ENCODE results near the gene RBCK1.

RBCK1 gene

GRCh38 chr20:407953-408842, at the start of gene RBCK1:
Gene RBCK1 (plus strand): TSS chr20:408299. CDS start chr20:408758, 459 bp downstream.
- peak within 1 kb of the TSS; percentile 86 for H3K4me3 ChIP-seq (ENCODE audit: low read length)
- no peak for TF ChIP-seq ZNF274 (IDR thresholded peaks at IDR 0.05; ENCODE audit: low read depth, low read length)

GRCh38 chr20:358891-359555, 49.1 kb upstream of the RBCK1 start:
- H3K4me3 ChIP-seq (ENCODE audit: low read length) = no peak overlapping the region
- TF ChIP-seq ZNF274 (IDR thresholded peaks at IDR 0.05; ENCODE audit: low read depth, low read length) = no peak

GRCh38 chr20:361561-361960, 46.5 kb upstream of the RBCK1 start:
- TF ChIP-seq ZNF274 (IDR thresholded peaks at IDR 0.05; ENCODE audit: low read depth, low read length) = no peak
- no peak overlapping the region for H3K4me3 ChIP-seq (ENCODE audit: low read length)

DNA sequence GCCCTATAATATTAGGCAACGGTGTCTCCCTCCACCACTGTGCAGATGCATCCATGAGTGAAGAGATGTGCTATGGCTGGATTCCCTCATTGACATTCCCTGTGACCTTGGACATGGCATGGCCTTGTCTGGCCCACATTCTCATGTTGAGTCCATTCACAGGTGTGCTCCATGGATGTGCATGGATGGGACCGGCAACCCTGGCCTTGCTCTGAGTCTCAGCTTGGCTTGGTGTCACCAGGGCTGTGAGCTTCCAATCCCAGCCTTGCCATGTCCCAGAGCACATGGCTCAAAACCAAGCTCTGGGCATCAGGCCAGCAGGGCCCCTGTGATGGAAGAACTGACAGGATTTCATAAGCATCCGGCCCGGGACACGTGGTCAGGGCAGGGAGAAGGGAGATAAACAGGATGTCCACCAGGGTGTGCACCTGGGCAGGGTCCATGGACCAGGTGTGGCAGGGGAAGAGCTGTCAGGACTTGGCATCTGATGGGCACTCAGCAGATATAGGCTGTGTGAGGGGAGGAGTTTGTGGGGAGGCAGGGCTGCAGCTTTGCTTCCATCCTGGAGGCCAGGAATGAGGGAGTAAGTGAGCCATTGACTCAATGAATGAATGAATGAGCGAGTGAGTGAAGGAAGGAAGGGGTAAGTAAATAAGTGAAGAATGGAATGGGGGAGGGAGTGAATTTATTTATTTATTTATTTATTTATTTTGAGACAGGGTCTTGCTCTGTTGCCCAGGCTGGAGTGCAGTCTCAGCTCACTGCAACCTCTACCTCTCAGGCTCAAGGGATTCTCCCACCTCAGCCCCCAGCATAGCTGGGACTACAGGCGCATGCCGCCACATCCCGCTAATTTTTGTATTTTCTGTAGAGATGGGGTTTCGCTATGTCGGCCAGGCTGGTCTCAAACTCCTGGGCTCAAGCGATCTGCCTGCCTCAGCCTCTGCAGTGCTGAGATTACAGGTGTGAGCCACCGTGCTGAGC, 45.5 kb upstream of the RBCK1 start:
- H3K4me3 ChIP-seq (ENCODE audit: low read length) = no peak overlapping the region
- TF ChIP-seq ZNF274 (IDR thresholded peaks at IDR 0.05; ENCODE audit: low read depth, low read length) = no peak

DNA sequence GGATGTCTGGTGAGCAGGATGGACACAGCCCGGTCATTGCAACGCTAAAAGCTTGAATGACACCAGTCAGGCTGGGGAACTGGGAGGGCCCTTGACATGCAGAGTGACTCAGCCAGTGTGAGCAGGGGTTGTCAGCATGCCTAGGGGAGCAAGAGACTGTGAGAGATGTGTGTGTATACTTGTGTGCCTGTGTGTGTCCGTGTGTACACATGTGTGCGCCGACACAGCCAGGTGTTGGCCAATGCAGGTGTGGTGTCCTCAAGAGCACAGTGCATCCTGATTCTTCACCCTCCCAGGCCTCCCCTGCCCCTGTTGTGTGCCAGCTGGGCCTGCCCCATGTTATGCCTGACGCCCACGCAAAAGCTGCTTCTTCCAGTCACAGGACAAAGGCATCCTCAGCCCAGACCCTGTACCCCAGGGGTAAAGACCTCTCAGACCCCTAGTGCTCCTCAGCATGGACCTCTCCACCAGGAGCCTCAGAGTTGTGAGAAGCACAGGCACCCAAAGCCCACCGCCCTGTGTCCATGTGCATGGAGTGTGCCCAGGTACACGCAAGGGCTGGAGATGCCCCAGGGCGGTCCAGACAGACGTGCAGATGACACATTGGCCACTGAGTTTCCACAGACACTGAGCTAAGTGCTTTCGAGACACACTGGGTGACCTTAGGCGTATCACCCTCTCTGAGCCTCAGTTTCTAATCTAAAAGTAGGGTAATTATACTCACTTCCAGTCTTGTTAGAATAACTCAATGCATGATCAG, 44.6 kb upstream of the RBCK1 start:
- no peak for TF ChIP-seq ZNF274 (IDR thresholded peaks at IDR 0.05; ENCODE audit: low read depth, low read length)
- no peak overlapping the region for H3K4me3 ChIP-seq (ENCODE audit: low read length)

DNA sequence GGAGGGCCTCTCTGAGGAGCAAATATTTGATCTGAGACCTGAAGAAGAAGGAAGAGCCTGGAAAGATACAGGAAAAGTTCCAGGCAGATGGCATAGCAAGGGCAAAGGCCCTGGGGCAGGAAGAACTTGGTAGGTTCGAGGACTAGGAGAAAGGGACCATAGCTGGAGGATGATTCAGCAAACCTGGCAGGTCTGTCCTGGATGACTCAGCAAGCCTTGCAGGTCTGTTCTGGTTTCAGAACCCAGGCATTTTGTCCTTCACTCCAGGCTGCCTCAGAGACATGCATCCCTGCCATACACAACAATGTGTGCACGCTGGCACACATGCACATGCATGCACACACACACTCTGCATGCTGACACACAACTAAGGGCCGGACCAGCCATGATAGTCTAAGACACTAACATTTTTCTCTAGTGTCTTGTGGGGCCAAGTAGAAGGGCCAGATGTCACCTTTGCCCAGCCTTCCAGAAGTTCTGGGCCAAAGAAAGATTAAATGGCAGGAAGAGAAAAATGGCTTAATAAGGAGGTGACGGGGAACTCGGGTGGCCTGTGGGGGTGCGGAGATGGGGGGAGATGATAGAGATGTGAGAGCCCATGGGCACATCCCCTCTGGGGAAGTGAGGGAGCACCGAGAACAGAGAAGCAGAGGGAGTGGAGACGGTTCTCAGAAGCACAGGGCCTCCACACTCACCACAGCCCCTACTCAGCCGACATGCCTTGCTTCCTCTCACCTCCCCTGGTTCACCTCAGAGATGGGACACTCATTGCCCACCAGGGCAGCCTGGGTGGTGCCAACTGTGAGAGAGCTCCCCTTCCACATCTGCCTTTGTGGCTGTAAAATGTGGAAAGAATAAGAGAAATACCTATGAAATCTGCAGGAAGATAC, 42.9 kb upstream of the RBCK1 start:
- no peak overlapping the region for H3K4me3 ChIP-seq (ENCODE audit: low read length)
- TF ChIP-seq ZNF274 (IDR thresholded peaks at IDR 0.05; ENCODE audit: low read depth, low read length) = no peak

DNA sequence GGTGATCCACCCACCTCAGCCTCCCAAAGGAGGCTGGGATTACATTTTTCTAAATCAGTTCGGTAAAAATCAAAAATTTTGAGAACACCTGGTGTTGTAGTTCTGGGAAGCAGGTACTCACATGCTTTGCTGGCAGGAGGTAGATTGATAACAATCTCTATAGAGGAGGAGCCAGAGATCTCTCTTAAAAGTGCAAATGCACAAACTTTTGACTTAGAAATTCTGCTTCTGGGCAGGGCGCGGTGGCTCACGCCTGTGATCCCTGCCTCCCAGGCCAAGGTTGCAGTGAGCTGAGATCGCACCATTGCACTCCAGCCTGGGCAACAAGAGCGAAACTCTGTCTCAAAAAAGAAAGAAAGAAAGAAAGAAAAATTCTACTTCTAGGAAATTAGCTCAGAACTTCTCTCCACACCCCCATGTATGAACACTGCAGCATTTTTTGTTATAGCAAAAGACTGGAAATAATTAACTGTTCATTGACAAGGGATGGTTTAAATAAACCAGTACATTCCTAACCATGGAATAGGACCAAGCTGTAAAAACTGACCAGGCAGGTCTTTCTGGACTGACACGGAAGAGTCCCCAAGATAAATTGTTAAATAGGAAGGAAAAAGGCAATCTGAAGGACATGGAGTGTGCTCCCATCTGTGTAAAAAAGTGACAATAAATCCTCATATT, 41.9 kb upstream of the RBCK1 start:
- TF ChIP-seq ZNF274 (IDR thresholded peaks at IDR 0.05; ENCODE audit: low read depth, low read length) = no peak
- H3K4me3 ChIP-seq (ENCODE audit: low read length) = no peak overlapping the region

- no peak overlapping the region for H3K4me3 ChIP-seq (ENCODE audit: low read length)
- TF ChIP-seq ZNF274 (IDR thresholded peaks at IDR 0.05; ENCODE audit: low read depth, low read length) = no peak
These were observed 41.2 kb upstream of the RBCK1 start for GRCh38 chr20:366719-367485.

GRCh38 chr20:367486-367887, 40.6 kb upstream of the RBCK1 start:
- TF ChIP-seq ZNF274 (IDR thresholded peaks at IDR 0.05; ENCODE audit: low read depth, low read length) = no peak
- no peak overlapping the region for H3K4me3 ChIP-seq (ENCODE audit: low read length)

DNA sequence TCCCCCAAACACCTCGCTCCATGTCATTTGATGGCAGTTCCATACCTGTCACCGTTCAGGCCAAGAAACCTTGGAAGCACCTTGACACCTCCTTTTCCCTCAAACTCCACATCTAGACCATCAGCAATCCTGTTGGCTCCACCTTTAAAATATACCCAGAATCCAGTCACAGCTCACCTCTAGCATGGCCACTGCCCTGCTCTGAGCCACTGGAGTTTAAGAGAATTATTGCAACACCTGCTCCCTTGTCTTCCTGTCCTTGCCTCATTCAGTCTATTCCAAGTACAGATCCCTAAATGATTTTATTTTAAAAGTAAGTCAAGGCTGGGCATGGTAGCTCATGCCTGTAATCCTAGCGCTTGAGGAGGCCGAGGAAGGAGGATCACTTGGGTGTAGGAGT, 39.2 kb upstream of the RBCK1 start:
- no peak for TF ChIP-seq ZNF274 (IDR thresholded peaks at IDR 0.05; ENCODE audit: low read depth, low read length)
- H3K4me3 ChIP-seq (ENCODE audit: low read length) = no peak overlapping the region

- no peak overlapping the region for H3K4me3 ChIP-seq (ENCODE audit: low read length)
- no peak for TF ChIP-seq ZNF274 (IDR thresholded peaks at IDR 0.05; ENCODE audit: low read depth, low read length)
These were observed 37.9 kb upstream of the RBCK1 start for GRCh38 chr20:370151-370600.
